ENCODE measurements around the gene USB1. TPM values are rescaled to one million over a fixed set of nuclear protein-coding genes. Genes with fewer than 3 reads are reported as not detected.

The USB1 gene
- total RNA-seq, 1 donor from 2014 or later: 39.9 TPM

- H3K4me3 ChIP-seq: no peak overlapping the region
- no peaks in the 10 kb centered on the region for H3K9me3 ChIP-seq
- H3K4me1 ChIP-seq: no peaks in the 10 kb centered on the region
- intact Hi-C loops (cut with DNase I): no loop called here
- H3K27ac ChIP-seq: no peak overlapping the region
- no peaks in the 10 kb centered on the region for H3K27me3 ChIP-seq (ENCODE audit: low read depth)
- no peak for TF ChIP-seq CTCF (IDR thresholded peaks at IDR 0.05)
- ATAC-seq (no peak), DNase-seq (no peak)
- no peaks in the 10 kb centered on the region for H3K36me3 ChIP-seq
These were observed 55.4 kb downstream of the USB1 start for GRCh38 chr16:58056580-58056979.

GRCh38 chr16:58057121-58057520 lies 55.9 kb downstream of the USB1 start:
- intact Hi-C loops (cut with DNase I): no loop called here
- Histone ChIP-seq H3K4me3 (no peak overlapping the region), H3K9me3 (no peaks in the 10 kb centered on the region), H3K27ac (no peak overlapping the region), H3K27me3 (ENCODE audit: low read depth) (no peaks in the 10 kb centered on the region), H3K4me1 (no peaks in the 10 kb centered on the region), H3K36me3 (no peaks in the 10 kb centered on the region)
- ATAC-seq (no peak), DNase-seq (no peak)
- no peak for TF ChIP-seq CTCF (IDR thresholded peaks at IDR 0.05)

- H3K4me1 ChIP-seq: no peaks in the 10 kb centered on the region
- no peaks in the 10 kb centered on the region for H3K36me3 ChIP-seq
- H3K4me3 ChIP-seq: no peak overlapping the region
- no peak overlapping the region for H3K27ac ChIP-seq
- DNase-seq: no peak
- no peak for ATAC-seq
- TF ChIP-seq CTCF (IDR thresholded peaks at IDR 0.05): no peak
- H3K27me3 ChIP-seq (ENCODE audit: low read depth): no peaks in the 10 kb centered on the region
- intact Hi-C loops (cut with DNase I): no loop called here
- no peaks in the 10 kb centered on the region for H3K9me3 ChIP-seq
These were observed 56.6 kb downstream of the USB1 start for GRCh38 chr16:58057784-58058183.

- Histone ChIP-seq H3K4me3 (no peak overlapping the region), H3K36me3 (no peaks in the 10 kb centered on the region), H3K9me3 (no peaks in the 10 kb centered on the region), H3K27ac (no peak overlapping the region), H3K4me1 (no peaks in the 10 kb centered on the region), H3K27me3 (ENCODE audit: low read depth) (no peaks in the 10 kb centered on the region)
- intact Hi-C loops (cut with DNase I): no loop called here
- ATAC-seq: no peak
- no peak for TF ChIP-seq CTCF (IDR thresholded peaks at IDR 0.05)
- no peak for DNase-seq
These were observed 61.6 kb downstream of the USB1 start for GRCh38 chr16:58062821-58063220.

GRCh38 chr16:58063377-58064076 lies 62.3 kb downstream of the USB1 start:
- TF ChIP-seq CTCF (IDR thresholded peaks at IDR 0.05): no peak
- peak; percentile 35 to 53 for ATAC-seq

More at GRCh38 chr16:58063377-58064076, 62.3 kb downstream of the USB1 start:
- H3K36me3 ChIP-seq: no peaks in the 10 kb centered on the region
- H3K4me3 ChIP-seq: no peak overlapping the region
- no peak for DNase-seq
- intact Hi-C loops (cut with DNase I): no loop called here
- H3K27ac ChIP-seq: no peak overlapping the region
- no peaks in the 10 kb centered on the region for H3K9me3 ChIP-seq
- H3K27me3 ChIP-seq (ENCODE audit: low read depth): no peaks in the 10 kb centered on the region
- no peaks in the 10 kb centered on the region for H3K4me1 ChIP-seq

Measured in lower lobe of right lung (tissue), 2 donors.